ENCODE measurements around the gene ELFN2. TPM values are rescaled to one million over a fixed set of nuclear protein-coding genes. Genes with fewer than 3 reads are reported as not detected.

Gene ELFN2
- total and polyA plus RNA-seq, 2 of the 13 experiments (the other 11 are each of a cell fraction or from before 2014, with no cell fraction given): 0.01 TPM; not detected in 1

- H3K4me3 ChIP-seq (replicated peaks in 1 of 3; ENCODE audit: insufficient read depth in 1 of 3, low read depth in 2 of 3, low read length in 3 of 3): no peak overlapping the region
- ChIA-PET CTCF (ENCODE audit: low intra/inter-chr PET ratio, low total read pairs) (no interaction called here), POLR2A (no interaction called here)
- H3K36me3 ChIP-seq (replicated peaks in 1 of 2; ENCODE audit: control insufficient read depth in 1 of 2, insufficient read depth in 2 of 2, low read length in 2 of 2): no peaks in the 10 kb centered on the region
- FAIRE-seq (no peak), DNase-seq (ENCODE audit: low spot score) (no peak), ATAC-seq (no peak)
- no peak for TF ChIP-seq YEATS2 (CRISPR knock-in tag; IDR thresholded peaks at IDR 0.05; ENCODE audit: borderline replicate concordance)
- TF ChIP-seq REL (CRISPR knock-in tag; conservative IDR thresholded peaks at IDR 0.05): no peak
- TF ChIP-seq GLI4 (CRISPR knock-in tag; IDR thresholded peaks at IDR 0.05; ENCODE audit: borderline replicate concordance): no peak
- TF ChIP-seq RBFOX2 (IDR thresholded peaks at IDR 0.05; ENCODE audit: low read depth, low read length): no peak
- intact Hi-C loops (cut with micrococcal nuclease; ENCODE audit: unreplicated experiment): no loop called here
- BruUV-seq (replicated peaks): no TSS peak
- no peak overlapping the region for H3K4me2 ChIP-seq (ENCODE audit: low read depth, low read length)
- no peaks in the 10 kb centered on the region for H4K20me1 ChIP-seq (ENCODE audit: insufficient read depth, low read length)
- 21% methylated on average over 8 of the region's 18 CpGs for WGBS (ENCODE audit: low lambda C conversion rate)
- H3K79me2 ChIP-seq (ENCODE audit: insufficient read depth, low read length): no peaks in the 10 kb centered on the region
- no peak overlapping the region for H2AFZ ChIP-seq (ENCODE audit: low read length)
- peaks cover 11 to 34% of the 10 kb centered on the region in 2 experiments; a peak in 4 of 5 replicates for H3K27me3 ChIP-seq (ENCODE audit: control insufficient read depth in 1 of 2, insufficient read depth in 2 of 2, low read length in 2 of 2)
- peaks cover 8% of the 10 kb centered on the region; the same call in 1 of the 2 replicates for H3K4me1 ChIP-seq (ENCODE audit: insufficient read depth, low read length)
- no peaks in the 10 kb centered on the region for H3K9me3 ChIP-seq (ENCODE audit: low read length)
- no peak overlapping the region for H3K9ac ChIP-seq (ENCODE audit: insufficient read depth, low read depth, low read length)
- in situ Hi-C loops (cut with HindIII; ENCODE audit: extremely low pct_ligation_motif_present, low pct_unique_long_range_greater_than_20kb): no loop called here
- H3K27ac ChIP-seq (ENCODE audit: extremely low read length, insufficient read depth, low read length): no peak overlapping the region
Observed at GRCh38 chr22:37371911-37372310, 55.4 kb downstream of the ELFN2 start.

- no peak overlapping the region for H3K4me2 ChIP-seq (ENCODE audit: low read depth, low read length)
- H3K79me2 ChIP-seq (ENCODE audit: insufficient read depth, low read length): no peaks in the 10 kb centered on the region
- ChIA-PET CTCF (ENCODE audit: low intra/inter-chr PET ratio, low total read pairs) (no interaction called here), POLR2A (no interaction called here)
- ATAC-seq (no peak), FAIRE-seq (no peak), DNase-seq (ENCODE audit: low spot score) (no peak)
- H3K4me1 ChIP-seq (ENCODE audit: insufficient read depth, low read length): peaks cover 8% of the 10 kb centered on the region; the same call in 1 of the 2 replicates
- peaks cover 11 to 34% of the 10 kb centered on the region in 2 experiments; a peak in 4 of 5 replicates for H3K27me3 ChIP-seq (ENCODE audit: control insufficient read depth in 1 of 2, insufficient read depth in 2 of 2, low read length in 2 of 2)
- no peaks in the 10 kb centered on the region for H3K36me3 ChIP-seq (replicated peaks in 1 of 2; ENCODE audit: control insufficient read depth in 1 of 2, insufficient read depth in 2 of 2, low read length in 2 of 2)
- no TSS peak for BruUV-seq (replicated peaks)
- no peak overlapping the region for H3K9ac ChIP-seq (ENCODE audit: insufficient read depth, low read depth, low read length)
- no peak overlapping the region for H2AFZ ChIP-seq (ENCODE audit: low read length)
- intact Hi-C loops (cut with micrococcal nuclease; ENCODE audit: unreplicated experiment): no loop called here
- H3K27ac ChIP-seq (ENCODE audit: extremely low read length, insufficient read depth, low read length): no peak overlapping the region
- H3K4me3 ChIP-seq (replicated peaks in 1 of 3; ENCODE audit: insufficient read depth in 1 of 3, low read depth in 2 of 3, low read length in 3 of 3): no peak overlapping the region
- WGBS (ENCODE audit: low lambda C conversion rate): 0% methylated on average over 2 of the region's 8 CpGs
- in situ Hi-C loops (cut with HindIII; ENCODE audit: extremely low pct_ligation_motif_present, low pct_unique_long_range_greater_than_20kb): no loop called here
- no peaks in the 10 kb centered on the region for H3K9me3 ChIP-seq (ENCODE audit: low read length)
- H4K20me1 ChIP-seq (ENCODE audit: insufficient read depth, low read length): no peaks in the 10 kb centered on the region
- TF ChIP-seq ZBTB40 (IDR thresholded peaks at IDR 0.05) (no peak), ZBTB40 (CRISPR knock-in tag; IDR thresholded peaks at IDR 0.05) (no peak), REL (CRISPR knock-in tag; conservative IDR thresholded peaks at IDR 0.05) (no peak), ZNF724P (CRISPR knock-in tag; IDR thresholded peaks at IDR 0.05; ENCODE audit: borderline replicate concordance) (no peak), KLF9 (CRISPR knock-in tag; IDR thresholded peaks at IDR 0.05; ENCODE audit: low read depth) (no peak), HNRNPLL (IDR thresholded peaks at IDR 0.05; ENCODE audit: low read depth, low read length, poor library complexity, severe bottlenecking) (no peak), STAT5B (CRISPR knock-in tag; IDR thresholded peaks at IDR 0.05) (no peak), HDAC2 (CRISPR knock-in tag; IDR thresholded peaks at IDR 0.05) (no peak)
Observed at GRCh38 chr22:37371491-37371890, 55.8 kb downstream of the ELFN2 start.

Measured in HepG2 (cell line).